GM10248 (cell line): ENCODE measurements around the gene CD300LB.

Experiments
- CTCF ChIA-PET: fragments of 300-600 bp; sonication (Branson Sonifier 250); formaldehyde crosslinking; extraction: SDS; loops from one replicate; lab custom pipeline; 2021; ENCODE audit warnings: antibody characterized with exemption; lab: Yijun Ruan, JAX
- POLR2A ChIA-PET: fragments of 350-650 bp; sonication (Branson Sonifier 250); formaldehyde crosslinking; extraction: SDS; loops from one replicate; lab custom pipeline; 2020; ENCODE audit warnings: antibody characterized with exemption; lab: Yijun Ruan, JAX
- DNase-seq: peaks from one replicate; pipeline ENCODE4 v3.0.0; 2012; ENCODE audit errors: extremely low spot score
- CTCF ChIP-seq: IDR thresholded peaks from 2 replicates; pipeline ENCODE4 v1.5.1; 2012; ENCODE audit warnings: mild to moderate bottlenecking, low read depth; ENCODE audit errors: extremely low read depth, missing control alignments, control extremely low read depth

CD300LB gene

GRCh38 chr17:74474043-74474792 lies 57.1 kb downstream of the CD300LB start:
- no peak for TF ChIP-seq CTCF
- ChIA-PET CTCF (interaction anchor here (1.5 to 1.8 kb wide), 3 partner anchors 17 to 95 kb away, joined by 3 to 7 read pairs (median 5); no protein-coding TSS in a partner anchor), POLR2A (no interaction called here)
- no peak for DNase-seq

- CTCF ChIA-PET = interaction anchor here (1.2 to 2.5 kb wide), 3 partner anchors 16 to 94 kb away, joined by 3 to 14 read pairs (median 5); no protein-coding TSS in a partner anchor
- TF ChIP-seq CTCF = no peak
- POLR2A ChIA-PET = no interaction called here
- no peak for DNase-seq
These were observed 58.0 kb downstream of the CD300LB start for GRCh38 chr17:74473294-74473693.

GRCh38 chr17:74472890-74473289 lies 58.4 kb downstream of the CD300LB start:
- ChIA-PET POLR2A (no interaction called here), CTCF (interaction anchor here (1.2 to 2.5 kb wide), 4 partner anchors 15 to 94 kb away, joined by 3 to 14 read pairs (median 4); no protein-coding TSS in a partner anchor)
- DNase-seq = no peak
- no peak for TF ChIP-seq CTCF

GRCh38 chr17:74471341-74471740 lies 59.9 kb downstream of the CD300LB start:
- CTCF ChIA-PET = interaction anchor here (0.9 to 3.4 kb wide), 12 partner anchors 8 to 102 kb away, joined by 3 to 14 read pairs (median 4); no protein-coding TSS in a partner anchor
- POLR2A ChIA-PET = no interaction called here
- DNase-seq = no peak
- no peak for TF ChIP-seq CTCF
